ENCODE results near the gene MTUS2.
A peak's percentile ranks its signal among the peaks of the same experiment; 100 is the strongest.

Gene MTUS2
- total RNA-seq, result 0.31 to 0.67 reads per million in 2 donors

DNA sequence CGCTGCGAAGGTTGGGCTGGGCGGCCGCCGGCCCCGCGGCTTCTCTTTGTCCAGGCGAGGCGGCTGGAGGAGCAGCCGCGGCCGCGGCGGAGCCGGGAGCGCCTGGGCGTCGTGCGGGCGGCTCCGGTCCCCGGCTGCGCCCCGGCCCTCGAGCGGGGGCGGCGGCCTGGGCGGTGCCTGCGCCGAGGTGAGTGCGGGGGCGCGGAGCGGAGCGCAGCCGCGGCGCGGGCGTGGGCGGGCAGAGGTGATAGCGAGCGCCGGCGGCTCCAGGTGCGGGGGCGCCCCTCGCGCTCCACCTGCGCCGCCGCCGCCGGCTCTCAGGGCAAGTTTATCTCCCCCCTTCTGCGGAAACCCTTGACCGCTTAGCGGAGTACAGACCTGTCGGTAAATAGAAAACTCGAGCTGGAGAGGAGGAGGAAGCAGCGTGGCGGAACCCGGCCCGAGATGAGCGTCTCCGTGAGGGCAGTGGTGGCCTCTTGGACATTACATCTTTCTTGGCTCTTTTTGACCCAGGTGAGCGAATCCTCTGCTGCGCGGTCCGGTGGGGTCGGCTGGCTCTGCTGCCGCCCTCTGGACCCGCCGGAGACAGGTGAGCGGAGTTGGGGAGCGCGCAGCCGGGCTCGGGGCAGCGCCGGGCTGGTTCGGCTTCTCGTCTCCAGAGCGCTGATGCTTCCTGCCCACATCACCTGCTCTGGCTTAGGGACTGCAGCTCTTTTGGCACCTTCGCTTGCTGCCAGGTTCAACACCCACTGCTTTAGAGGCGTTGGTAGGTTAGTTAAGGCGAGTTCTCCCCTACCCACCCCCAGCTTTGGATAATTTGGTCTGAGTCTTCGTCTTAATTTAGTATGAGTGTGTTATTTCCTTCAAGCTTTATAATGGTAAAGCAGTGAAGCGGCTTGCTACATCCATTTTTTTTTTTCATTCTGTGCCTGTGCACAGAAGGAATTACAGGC, at the start of gene MTUS2:
MTUS2 (plus strand) TSS at position 241 of the 953 bp plus-strand sequence.
- DNase-seq, result peak in 1 of 5 experiments; percentile 12

DNA sequence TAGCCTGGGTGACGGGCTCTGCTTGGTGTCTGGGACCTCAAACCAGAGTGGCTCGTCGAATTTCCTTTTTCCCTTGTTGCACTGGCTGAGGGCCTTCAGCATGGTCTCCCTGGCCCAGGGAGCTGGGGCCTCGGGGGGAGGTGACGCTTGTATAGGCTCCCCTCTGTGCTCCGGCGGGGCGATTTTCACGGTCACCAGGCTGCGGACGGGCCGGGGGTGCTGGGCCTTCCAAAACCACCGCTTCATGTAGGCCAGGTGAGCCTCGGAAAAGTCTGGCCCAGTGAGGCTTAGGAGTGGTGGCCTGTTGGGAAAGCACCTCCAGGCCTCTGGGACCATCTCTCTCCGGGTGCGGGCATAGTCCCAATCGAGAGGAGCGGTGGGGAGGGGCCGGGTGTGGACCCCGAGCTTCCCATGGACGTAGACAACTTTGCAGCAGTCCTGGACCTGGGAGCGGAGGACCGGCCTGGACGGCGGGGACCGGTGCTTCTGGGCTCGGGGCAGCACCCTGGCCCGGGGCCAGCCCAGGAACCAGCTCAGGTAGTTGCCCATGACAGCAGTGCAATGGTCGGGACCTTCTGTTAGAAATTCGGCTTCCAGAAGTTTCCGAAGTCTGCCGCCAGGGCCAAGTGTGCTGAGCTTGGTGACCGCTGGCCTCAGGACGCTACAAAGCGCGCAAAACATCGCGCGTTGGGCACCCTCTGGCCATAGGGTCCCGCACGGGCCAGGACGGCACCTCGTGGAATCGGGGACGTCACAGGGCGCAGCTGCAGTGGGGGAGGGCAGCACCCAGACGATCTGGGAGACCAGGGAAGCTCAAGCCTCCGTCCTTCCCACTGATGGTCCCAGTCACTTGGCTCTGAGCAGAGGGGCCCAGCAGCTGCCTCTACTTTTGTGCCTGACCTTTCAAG, 41.6 kb upstream of the MTUS2 start:
- no peak for DNase-seq

DNA sequence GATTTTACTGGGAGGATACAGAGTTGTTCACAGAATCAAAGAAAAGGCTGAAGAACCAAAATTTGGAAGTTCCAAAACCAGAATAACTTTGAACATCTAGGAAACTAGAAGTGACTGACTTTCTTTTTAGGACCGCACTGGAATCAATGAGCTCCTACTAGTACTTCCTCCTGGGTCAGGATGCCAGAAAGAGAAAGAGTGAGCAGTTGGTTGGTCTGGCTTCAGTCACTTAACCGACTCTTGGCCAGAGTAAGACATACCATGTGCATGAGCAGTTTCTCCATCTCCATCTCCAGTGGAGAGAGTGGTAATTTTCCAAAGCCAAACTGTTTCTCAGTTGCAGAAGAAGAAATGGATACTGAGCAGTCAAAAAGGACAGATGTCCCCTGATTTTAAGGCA, 27.1 kb upstream of the MTUS2 start:
- DNase-seq, result no peak

DNA sequence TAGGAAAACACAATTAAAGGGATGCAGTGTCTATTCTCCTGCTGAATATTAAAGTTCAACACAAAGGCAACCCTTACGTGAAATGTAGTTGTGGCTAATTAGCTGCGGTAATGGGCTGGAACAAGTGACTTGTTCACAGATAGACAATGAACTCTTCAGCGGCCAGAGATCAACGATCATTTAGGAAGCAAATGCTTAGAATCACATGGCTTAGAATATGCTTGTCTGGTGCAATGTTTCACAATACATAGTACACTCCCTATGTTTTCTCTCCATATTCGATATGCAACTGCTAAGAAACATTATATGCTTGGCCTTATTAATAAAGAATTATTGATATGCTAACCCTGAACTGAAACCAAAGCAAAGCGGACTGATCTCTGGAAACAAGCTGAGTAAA, 25.7 kb upstream of the MTUS2 start:
- no peak for DNase-seq

DNA sequence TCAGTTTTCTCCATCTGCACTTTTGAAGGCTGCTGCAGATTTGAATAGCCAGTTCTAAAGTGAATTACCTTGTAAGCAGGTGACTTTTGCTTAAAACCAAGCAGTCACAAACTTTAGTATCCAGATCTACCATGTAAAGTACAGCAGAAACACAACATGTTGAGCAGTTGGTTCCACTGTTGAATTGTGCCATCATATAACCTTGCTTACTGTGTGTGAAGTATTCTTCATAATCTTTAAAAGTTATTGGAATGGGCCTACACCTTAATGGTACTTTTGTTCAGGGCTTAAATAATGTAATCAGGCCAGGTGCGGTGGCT, 23.2 kb upstream of the MTUS2 start:
- no peak for DNase-seq

DNA sequence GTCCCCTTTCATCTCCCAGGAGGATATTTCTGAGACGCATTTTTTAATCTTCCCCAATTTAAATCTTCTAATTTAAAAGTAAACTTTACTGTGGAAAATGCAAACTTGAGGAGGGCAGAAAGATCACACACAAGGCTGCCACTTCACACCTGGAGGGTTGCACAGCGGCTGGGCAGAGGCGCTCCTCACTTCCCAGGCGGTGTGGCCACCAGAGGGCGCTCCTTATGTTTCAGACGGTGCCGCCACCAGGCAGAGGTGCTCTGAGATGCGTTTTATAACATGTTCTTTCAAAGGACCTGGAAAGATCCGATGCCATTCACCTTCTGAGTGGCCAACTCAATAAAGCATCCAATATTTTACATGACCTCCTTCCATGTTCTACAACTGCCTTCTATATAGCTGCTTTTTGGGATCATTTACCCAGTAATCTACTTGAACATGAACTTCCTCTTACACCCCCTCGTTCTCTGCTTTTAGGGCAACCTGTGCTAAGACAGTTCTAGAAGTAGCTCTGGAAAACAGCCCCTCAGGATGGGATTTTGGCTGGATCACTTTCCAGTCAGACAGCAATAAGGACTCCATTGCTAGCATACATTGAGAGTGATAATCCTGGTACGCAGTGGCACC, 14.8 kb upstream of the MTUS2 start:
- DNase-seq, result peak in 1 of 5 experiments; percentile 29

DNA sequence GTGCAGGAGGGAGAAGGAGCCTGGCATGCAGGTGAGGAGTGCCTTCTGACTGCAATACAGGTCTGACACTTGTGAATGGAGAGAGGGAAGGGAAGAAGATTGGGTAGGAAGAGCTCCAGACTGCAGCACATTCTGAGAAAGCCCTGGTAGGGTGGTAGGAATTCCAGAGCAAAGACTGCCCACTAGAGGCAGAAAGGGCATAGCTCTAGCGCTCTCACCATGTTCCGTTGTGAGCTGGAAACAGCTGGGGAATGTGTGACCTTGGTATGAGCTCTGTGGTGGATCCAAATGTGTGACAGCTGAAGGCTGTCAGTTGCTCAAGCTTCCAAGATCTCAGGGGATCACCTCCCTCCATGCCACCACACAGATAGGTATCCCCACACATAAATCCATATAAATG, 2.9 kb upstream of the MTUS2 start:
- DNase-seq, result no peak

DNA sequence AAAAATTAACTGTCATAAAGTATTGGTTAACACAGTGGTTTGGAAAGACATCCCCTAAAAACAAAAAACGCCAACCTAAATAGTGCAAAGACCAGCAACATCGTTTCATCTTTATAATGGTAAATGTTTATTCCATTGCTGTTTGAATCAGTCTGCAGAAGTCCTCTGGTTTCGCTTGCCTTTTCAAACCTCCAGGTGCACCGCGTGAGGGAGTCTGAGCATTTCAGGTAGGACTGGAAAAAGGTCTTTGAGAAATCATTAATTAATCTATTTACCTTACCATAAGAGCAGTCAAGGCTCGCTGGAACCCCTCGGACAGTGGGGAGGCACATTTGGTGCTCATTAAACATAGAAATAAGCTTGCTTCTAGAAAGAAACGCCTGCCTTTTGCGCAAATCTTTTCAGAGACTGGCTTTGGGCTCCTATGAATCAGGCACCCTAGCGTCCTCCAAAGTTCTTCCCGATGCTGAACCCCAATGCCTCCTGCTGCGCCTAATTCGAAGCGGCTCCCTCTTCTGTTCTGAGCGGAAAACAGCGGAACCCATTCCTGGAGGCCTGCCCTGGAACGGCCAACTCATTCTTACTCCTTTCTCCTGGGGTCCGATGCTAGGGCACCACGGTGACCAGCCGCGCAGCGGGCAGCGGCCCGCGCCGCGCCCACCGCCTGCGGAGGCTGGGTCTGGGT, 951 bp upstream of the MTUS2 start:
- no peak for DNase-seq

DNA sequence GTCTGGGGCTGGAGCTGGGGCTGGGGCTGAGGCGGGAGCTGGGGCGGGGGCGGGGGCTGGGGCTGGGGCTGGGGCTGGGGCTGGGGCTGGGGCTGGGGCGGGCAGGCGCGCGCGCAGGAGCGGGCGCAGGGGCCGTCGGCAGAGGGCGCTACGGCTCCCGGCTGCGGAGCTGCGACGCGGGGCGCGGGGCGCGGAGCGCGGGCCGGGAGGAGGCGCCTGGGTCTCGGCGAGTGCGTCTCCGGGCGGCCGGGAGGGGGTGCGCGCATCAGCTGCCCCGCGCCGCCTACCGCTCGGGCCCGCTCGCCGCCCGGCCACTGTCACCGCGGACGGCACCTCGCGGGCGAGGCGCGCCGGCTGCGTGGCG, 422 bp upstream of the MTUS2 start:
- peak in 3 of 5 experiments; percentile 37 to 67 (median 38) for DNase-seq

DNA sequence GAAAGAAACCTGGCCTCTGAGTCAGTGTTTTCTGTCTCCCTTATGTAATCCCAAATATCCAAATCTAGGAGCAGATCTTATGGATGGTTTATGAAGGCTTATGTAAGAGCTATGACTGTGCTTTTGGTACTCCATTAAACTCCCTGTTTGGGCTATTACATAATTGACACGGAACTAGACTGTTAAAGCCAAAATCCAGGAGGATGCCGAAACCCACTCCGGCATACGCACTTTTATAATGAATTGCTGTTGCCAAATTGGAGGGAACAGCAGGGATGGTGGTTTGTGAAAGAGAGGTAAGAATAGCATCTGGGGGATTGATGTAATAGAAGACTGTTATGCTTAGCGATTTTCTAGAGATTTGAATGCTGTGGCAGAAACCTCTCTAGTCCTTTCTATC, 2.0 kb downstream of the MTUS2 start:
- DNase-seq, result no peak

DNA sequence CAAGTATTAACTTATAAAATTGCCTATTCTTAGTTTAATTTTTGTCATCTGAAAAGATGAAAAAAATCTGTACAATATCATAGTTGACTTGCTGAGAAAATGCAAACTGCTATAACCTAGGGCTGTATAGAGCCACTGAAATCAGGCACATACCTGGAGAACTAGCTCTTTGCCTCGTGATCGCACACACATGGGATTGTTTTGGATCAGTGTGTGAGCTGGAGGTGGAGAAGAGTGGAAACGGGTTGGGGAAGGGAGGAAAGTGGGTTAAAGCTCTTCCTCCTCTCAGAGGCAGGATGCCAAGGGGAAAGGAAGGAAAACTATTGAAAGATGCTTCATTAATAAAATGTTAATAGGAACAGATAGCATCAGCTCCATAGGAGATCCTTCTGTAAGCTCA, 2.7 kb downstream of the MTUS2 start:
- DNase-seq, result no peak

DNA sequence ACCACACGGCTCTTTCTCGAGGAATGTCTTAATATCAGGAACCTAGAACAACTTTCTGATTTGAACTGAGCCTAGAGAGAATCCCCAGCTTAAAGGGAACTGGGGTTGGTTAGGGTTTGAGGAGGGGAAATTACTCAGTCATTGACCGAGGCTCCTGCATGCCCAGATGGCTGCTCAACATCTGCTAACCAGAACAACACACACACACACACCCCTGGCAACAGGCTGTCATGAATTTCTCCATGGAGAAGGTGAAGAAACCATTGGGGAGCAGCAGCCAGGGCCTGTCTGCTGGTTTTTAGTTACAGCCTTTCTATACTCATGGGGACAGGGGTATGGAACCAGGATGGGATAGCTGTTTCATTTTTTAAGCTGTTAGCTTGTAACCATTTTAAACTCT, 5.2 kb downstream of the MTUS2 start:
- DNase-seq, result no peak

DNA sequence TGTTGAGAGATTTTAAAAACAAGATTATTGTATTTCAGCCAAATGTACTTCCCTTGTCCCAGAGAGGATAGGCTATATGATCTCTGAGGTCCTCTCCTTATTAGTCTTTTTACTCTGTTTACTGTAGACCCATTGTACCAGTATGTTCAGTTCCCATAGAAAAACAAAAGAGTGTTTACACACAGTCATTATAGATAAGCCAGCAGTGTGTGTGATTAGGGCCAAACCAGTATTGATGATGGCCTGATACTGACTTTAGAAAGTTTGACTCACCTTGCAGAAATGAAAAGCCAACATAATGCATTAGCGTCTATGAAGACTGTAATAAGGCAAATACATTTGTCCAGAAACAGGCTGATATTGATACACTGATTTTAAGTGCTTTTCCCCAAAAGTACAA, 6.2 kb downstream of the MTUS2 start:
- DNase-seq, result no peak

DNA sequence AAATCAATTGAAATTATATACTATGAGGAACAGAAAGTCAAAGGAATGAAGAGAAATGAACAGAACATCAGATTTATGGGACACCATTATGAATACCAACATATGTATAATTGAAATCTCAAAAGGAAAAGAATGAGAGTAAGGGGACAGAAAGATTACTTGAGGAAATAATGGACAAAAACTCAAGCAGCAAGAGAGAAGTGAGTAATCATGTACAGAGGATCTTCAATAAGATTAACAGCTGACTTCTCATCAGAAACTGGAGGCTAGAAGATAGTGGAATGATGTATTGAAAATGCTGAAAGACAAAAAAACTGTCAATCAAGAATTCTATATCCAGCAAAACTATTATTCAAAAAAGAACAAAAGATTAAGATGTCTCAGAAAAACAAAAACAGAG, 10.4 kb downstream of the MTUS2 start:
- no peak for DNase-seq

DNA sequence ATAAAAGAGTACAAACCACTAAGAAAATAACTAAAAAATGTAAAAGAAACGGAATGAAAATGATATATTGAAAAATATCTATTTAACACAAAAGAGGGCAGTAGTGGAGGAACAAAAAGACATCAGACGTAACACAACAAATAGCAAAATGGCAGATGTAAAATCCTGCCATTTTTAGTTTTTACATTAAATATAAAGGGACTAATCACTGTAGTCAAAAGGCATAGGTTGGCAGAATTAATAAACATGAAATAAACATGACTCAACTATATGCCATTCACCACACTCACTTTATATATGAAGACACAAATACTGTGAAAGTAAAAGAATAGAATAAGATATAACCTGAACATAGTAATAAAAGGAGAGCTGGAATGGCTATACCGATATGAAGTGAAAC, 11.0 kb downstream of the MTUS2 start:
- no peak for DNase-seq

DNA sequence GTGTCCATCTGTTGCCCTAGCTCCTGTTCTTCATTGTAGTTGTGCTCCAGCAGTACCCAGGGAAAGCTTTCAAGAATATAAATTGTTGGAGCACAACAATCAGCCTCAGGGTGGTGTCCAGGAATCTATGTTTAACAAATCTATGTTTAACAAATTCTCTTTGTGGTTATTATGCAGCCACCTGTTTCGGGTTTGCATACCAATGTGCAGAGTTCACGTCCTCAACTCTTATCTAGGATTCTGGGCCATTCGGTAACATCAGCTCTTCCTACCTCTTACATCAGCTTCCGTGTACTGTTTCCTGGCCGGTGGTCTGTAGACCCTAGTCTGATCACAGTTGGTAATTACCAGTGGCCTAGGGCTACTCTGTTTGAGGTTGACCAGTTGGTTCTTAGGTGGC, 17.0 kb downstream of the MTUS2 start:
- no peak for DNase-seq

DNA sequence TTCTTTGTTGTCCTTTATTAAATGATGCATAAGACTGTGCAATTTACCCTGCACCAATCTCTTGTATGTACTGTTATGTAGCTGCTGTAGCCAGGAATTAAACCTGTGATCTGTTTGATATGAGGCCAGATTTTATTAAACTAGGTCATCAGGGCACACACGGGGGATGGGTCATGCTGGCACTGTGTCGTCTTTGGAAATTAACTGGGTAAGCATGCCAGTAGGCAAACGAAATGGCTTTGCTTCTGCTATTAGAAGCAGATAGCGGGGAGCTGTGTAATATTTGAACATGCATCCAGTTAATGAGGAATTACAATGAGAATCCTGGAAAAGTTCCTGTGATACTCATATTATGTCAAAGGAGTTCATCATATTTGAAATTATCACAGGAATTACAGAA, 23.5 kb downstream of the MTUS2 start:
- no peak for DNase-seq

DNA sequence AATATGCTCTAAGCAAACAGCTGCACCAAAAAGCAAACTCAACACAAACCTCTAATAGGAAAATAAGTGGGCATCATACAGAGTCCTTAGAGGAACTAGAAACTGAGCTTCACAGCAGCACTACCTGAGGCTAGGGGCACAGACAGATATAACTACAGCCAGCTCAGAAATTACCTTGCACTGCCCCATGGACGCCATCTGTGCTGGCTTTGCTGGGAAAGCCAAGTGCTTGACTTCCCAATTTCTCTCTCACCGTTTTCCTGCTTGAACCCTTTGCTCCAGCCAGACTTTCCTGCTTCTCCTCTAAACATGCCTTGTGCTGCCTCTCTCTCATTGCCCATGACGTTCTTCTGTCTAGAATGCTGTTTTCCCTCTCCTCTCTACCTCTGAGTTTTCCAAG, 29.3 kb downstream of the MTUS2 start:
- no peak for DNase-seq

DNA sequence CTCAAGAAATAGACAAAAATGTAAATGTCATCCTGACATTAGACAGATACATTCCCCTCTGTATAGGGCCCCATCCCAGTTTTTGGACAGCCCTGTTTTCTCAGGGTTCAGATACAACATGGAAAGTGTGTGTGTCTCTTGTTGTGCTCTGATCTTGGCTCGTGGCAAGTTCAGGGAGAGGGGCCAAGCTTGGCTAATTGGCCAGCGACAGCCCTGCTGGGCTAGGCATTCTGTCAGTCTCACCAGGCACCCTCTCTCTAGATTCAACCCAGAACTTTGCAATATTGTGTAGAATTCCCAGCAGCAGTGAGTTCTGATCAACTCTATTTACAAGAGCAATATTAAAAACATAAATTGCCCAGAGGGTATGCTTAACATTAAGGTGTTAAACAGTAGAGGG, 30.1 kb downstream of the MTUS2 start:
- no peak for DNase-seq

DNA sequence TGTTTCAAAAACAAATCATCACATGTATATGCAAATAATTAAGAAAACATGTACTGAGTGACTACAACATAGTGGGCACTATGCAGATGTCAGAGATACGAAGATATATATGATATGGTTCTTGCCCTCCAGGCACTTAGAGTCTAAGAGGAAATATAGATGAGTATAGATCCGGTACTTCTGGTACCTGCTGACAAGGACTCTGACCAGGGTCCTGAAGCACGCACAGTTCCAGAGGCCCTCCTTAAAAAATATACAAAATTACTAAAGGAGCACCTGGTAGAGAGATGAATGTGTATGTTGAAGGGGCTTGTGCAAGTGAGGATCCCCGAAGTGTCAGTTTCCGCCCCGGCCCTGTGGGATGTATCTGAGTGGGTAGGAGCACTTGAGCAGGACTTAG, 31.3 kb downstream of the MTUS2 start:
- DNase-seq, result no peak

DNA sequence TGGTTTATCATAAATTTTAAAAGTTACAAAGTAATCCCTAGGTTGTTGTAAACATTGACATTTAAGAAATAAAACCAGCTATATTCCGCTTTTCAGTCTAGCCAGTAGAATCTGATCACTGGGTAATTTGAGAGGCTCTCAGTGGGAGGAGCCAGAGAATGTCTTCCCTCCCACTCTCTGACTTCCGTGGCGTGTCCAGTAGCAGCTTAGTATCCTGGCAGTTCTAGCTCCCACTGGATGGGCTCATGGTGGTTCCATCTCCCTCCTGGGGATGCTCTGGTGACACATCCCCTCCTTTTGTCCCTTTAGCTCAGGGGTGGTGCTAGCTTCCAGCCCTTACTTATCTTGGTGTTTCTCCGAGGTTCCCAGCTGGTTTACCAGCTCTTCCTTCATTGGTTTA, 34.5 kb downstream of the MTUS2 start:
- DNase-seq, result no peak

DNA sequence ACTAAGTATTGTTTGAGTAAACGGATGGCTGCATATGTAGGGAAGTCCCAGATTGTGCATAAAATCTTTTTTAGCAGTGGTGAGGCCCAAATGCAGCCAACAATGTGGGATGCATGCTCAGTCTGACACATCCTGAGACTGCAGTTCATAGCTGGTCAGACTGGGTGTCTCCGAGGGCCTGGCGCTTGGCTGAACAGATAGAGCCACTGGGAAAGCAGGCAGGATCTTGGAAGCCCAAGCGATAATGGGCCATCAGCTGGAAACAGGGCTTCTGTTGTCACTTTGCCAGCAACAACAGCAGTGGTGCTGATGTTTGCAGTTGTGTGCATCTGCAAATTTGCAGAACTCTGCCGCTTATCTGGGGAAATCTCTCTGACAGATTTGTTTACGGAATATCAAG, 36.1 kb downstream of the MTUS2 start:
- no peak for DNase-seq

DNA sequence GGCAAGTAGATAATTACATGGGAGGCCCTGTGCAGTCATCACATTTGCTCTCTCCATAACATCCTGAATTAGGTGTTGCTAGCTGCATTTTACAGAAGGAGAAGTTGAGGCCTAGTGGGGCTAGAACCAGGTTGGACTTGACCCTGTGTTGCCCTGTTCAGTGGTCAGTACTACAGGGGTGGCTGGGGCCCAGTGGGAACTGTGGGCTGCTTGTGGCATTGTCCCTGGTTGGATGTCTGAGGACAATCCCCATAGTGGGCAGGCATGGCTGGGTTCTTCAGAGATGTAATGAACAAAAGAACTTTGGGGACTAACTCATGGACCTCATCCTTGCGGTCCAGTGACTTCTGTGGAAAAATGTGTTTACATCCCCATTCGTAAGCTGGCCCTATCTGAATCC, 38.9 kb downstream of the MTUS2 start:
- DNase-seq, result no peak
